HEK293 (cell line): ENCODE data around the gene ZNF80.

Experiments
- CTCF ChIA-PET: fragments of 350-600 bp; formaldehyde crosslinking; extraction: SDS; loops from one replicate; lab custom pipeline; 2021; ENCODE audit warnings: antibody characterized with exemption; lab: Yijun Ruan, JAX
- POLR2A ChIA-PET: fragments of 300-600 bp; formaldehyde crosslinking; extraction: SDS; loops from one replicate; lab custom pipeline; 2020; ENCODE audit warnings: antibody characterized with exemption, inconsistent platforms; lab: Yijun Ruan, JAX
- H3K27ac ChIP-seq: fragments of 200-500 bp; sonication (Bioruptor generic); 2 replicates; pipeline ENCODE4 v1.5.1; 2014; ENCODE audit warnings: low read depth, low read length, control low read depth, inconsistent platforms; ENCODE audit errors: extremely low read depth
- H3K36me3 ChIP-seq, 2 experiments: fragments of 200-500 bp in 1 of 2; sonication (Bioruptor generic) in 1 of 2; 1 replicate in 1 of 2; 2 replicates in 1 of 2; pipeline ENCODE4 v1.5.1; 2014 to 2017; ENCODE audit warnings: inconsistent platforms in 2 of 2, low read length in 2 of 2; ENCODE audit not compliant: control insufficient read depth in 2 of 2, insufficient read depth in 1 of 2
- H3K4me1 ChIP-seq: fragments of 200-500 bp; sonication (Bioruptor generic); 2 replicates; pipeline ENCODE4 v1.5.1; 2014; ENCODE audit warnings: mild to moderate bottlenecking, low read length, inconsistent platforms; ENCODE audit not compliant: control insufficient read depth, insufficient read depth
- H3K4me3 ChIP-seq: 2 replicates; pipeline ENCODE4 v1.5.1; 2011; ENCODE audit warnings: low read depth, mild to moderate bottlenecking, control low read depth, low read length, moderate library complexity
- H3K9me3 ChIP-seq: fragments of 200-500 bp; sonication (Bioruptor generic); 2 replicates; pipeline ENCODE4 v1.5.1; 2014; ENCODE audit warnings: low read depth, low read length, inconsistent platforms; ENCODE audit not compliant: control insufficient read depth, insufficient read depth
- MZF1 ChIP-seq: fragments of 450-650 bp; formaldehyde crosslinking; IDR thresholded peaks from 2 replicates; pipeline ENCODE4 v1.5.1; 2017; ENCODE audit warnings: missing biosample characterization, missing genetic modification characterization, borderline replicate concordance
- TCF7L2 ChIP-seq: IDR thresholded peaks from 2 replicates; pipeline ENCODE4 v1.6.1; 2011; ENCODE audit warnings: low read depth, mild to moderate bottlenecking, inconsistent platforms, low read length, moderate library complexity, borderline replicate concordance
- YY1 ChIP-seq: fragments of 450-650 bp; formaldehyde crosslinking; IDR thresholded peaks from 2 replicates; pipeline ENCODE4 v1.5.1; 2018; ENCODE audit warnings: missing biosample characterization, missing genetic modification characterization
- ZBTB11 ChIP-seq: fragments of 450-650 bp; formaldehyde crosslinking; conservative IDR thresholded peaks from 2 replicates; pipeline ENCODE4 v1.5.1; 2016; ENCODE audit warnings: low read depth, missing biosample characterization, missing genetic modification characterization
- ZNF302 ChIP-seq: fragments of 450-650 bp; formaldehyde crosslinking; IDR thresholded peaks from 2 replicates; pipeline ENCODE4 v1.5.1; 2016; ENCODE audit warnings: missing biosample characterization, missing genetic modification characterization, low read depth
- ZNF324 ChIP-seq: fragments of 450-650 bp; formaldehyde crosslinking; IDR thresholded peaks from 2 replicates; pipeline ENCODE4 v1.5.1; 2016; ENCODE audit warnings: missing biosample characterization, missing genetic modification characterization
- ZNF354C ChIP-seq: fragments of 450-650 bp; formaldehyde crosslinking; IDR thresholded peaks from 2 replicates; pipeline ENCODE4 v1.5.1; 2016; ENCODE audit warnings: missing biosample characterization, missing genetic modification characterization, low read depth, borderline replicate concordance
- ZNF394 ChIP-seq: fragments of 450-650 bp; formaldehyde crosslinking; IDR thresholded peaks from 2 replicates; pipeline ENCODE4 v1.5.1; 2016; ENCODE audit warnings: missing biosample characterization, missing genetic modification characterization, mild to moderate bottlenecking, moderate library complexity, borderline replicate concordance
- ZNF423 ChIP-seq: fragments of 450-650 bp; formaldehyde crosslinking; IDR thresholded peaks from 2 replicates; pipeline ENCODE4 v1.5.1; 2016; ENCODE audit warnings: missing biosample characterization, missing genetic modification characterization
- ZNF48 ChIP-seq: fragments of 450-650 bp; formaldehyde crosslinking; IDR thresholded peaks from 2 replicates; pipeline ENCODE4 v1.5.1; 2016; ENCODE audit warnings: missing biosample characterization, missing genetic modification characterization
- ZNF488 ChIP-seq: fragments of 450-650 bp; formaldehyde crosslinking; IDR thresholded peaks from 2 replicates; pipeline ENCODE4 v1.5.1; 2016; ENCODE audit warnings: missing biosample characterization, missing genetic modification characterization
- ZNF529 ChIP-seq: fragments of 450-650 bp; formaldehyde crosslinking; IDR thresholded peaks from 2 replicates; pipeline ENCODE4 v1.5.1; 2017; ENCODE audit warnings: missing genetic modification characterization, missing biosample characterization; ENCODE audit not compliant: insufficient replicate concordance
- ZNF561 ChIP-seq: fragments of 450-650 bp; IDR thresholded peaks from 2 replicates; pipeline ENCODE4 v1.5.1; 2018; ENCODE audit warnings: missing biosample characterization, missing genetic modification characterization, borderline replicate concordance
- ZNF624 ChIP-seq: fragments of 450-650 bp; formaldehyde crosslinking; IDR thresholded peaks from 2 replicates; pipeline ENCODE4 v1.5.1; 2017; ENCODE audit warnings: missing biosample characterization, missing genetic modification characterization
- ZNF777 ChIP-seq: fragments of 450-650 bp; formaldehyde crosslinking; IDR thresholded peaks from 2 replicates; pipeline ENCODE4 v1.5.1; 2017; ENCODE audit warnings: missing biosample characterization, missing genetic modification characterization, borderline replicate concordance
- ZSCAN23 ChIP-seq: fragments of 450-650 bp; formaldehyde crosslinking; IDR thresholded peaks from 2 replicates; pipeline ENCODE4 v1.5.1; 2016; ENCODE audit warnings: missing biosample characterization, missing genetic modification characterization
- TF ChIP-seq, protein P1 (sequence below): fragments of 450-650 bp; formaldehyde crosslinking; IDR thresholded peaks from 2 replicates; pipeline ENCODE4 v1.5.1; 2016; ENCODE audit warnings: missing biosample characterization, missing genetic modification characterization
- TF ChIP-seq, protein P2 (sequence below): fragments of 450-650 bp; formaldehyde crosslinking; IDR thresholded peaks from 2 replicates; pipeline ENCODE4 v1.5.1; 2016; ENCODE audit warnings: missing biosample characterization, missing genetic modification characterization
- TF ChIP-seq, protein P3 (sequence below): fragments of 450-650 bp; formaldehyde crosslinking; conservative IDR thresholded peaks from 2 replicates; pipeline ENCODE4 v1.5.1; 2016; ENCODE audit warnings: low read depth, missing biosample characterization, missing genetic modification characterization
- TF ChIP-seq, protein P4 (sequence below): fragments of 450-650 bp; formaldehyde crosslinking; IDR thresholded peaks from 2 replicates; pipeline ENCODE4 v1.5.1; 2016; ENCODE audit warnings: missing biosample characterization, missing genetic modification characterization, borderline replicate concordance

Gene ZNF80

GRCh38 chr3:114223143-114223542 is 14.2 kb downstream of the ZNF80 start:
- Histone ChIP-seq H3K4me1 (no peaks in the 10 kb centered on the region), H3K36me3 (no peaks in the 10 kb centered on the region), H3K4me3 (no peak overlapping the region), H3K27ac (no peak overlapping the region), H3K9me3 (no peaks in the 10 kb centered on the region)
- TF ChIP-seq, protein P1, sequence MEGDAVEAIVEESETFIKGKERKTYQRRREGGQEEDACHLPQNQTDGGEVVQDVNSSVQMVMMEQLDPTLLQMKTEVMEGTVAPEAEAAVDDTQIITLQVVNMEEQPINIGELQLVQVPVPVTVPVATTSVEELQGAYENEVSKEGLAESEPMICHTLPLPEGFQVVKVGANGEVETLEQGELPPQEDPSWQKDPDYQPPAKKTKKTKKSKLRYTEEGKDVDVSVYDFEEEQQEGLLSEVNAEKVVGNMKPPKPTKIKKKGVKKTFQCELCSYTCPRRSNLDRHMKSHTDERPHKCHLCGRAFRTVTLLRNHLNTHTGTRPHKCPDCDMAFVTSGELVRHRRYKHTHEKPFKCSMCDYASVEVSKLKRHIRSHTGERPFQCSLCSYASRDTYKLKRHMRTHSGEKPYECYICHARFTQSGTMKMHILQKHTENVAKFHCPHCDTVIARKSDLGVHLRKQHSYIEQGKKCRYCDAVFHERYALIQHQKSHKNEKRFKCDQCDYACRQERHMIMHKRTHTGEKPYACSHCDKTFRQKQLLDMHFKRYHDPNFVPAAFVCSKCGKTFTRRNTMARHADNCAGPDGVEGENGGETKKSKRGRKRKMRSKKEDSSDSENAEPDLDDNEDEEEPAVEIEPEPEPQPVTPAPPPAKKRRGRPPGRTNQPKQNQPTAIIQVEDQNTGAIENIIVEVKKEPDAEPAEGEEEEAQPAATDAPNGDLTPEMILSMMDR (tag by site-specific recombination) = no peak
- TF ChIP-seq ZNF529 (tag by site-specific recombination) = no peak
- TF ChIP-seq MZF1 (tag by site-specific recombination) = no peak
- TF ChIP-seq, protein P2, sequence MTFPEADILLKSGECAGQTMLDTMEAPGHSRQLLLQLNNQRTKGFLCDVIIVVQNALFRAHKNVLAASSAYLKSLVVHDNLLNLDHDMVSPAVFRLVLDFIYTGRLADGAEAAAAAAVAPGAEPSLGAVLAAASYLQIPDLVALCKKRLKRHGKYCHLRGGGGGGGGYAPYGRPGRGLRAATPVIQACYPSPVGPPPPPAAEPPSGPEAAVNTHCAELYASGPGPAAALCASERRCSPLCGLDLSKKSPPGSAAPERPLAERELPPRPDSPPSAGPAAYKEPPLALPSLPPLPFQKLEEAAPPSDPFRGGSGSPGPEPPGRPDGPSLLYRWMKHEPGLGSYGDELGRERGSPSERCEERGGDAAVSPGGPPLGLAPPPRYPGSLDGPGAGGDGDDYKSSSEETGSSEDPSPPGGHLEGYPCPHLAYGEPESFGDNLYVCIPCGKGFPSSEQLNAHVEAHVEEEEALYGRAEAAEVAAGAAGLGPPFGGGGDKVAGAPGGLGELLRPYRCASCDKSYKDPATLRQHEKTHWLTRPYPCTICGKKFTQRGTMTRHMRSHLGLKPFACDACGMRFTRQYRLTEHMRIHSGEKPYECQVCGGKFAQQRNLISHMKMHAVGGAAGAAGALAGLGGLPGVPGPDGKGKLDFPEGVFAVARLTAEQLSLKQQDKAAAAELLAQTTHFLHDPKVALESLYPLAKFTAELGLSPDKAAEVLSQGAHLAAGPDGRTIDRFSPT = no peak
- TF ChIP-seq ZBTB11 (tag by site-specific recombination) = no peak
- TF ChIP-seq ZNF777 (tag by site-specific recombination) = no peak
- no peak for TF ChIP-seq ZNF624 (tag by site-specific recombination)
- TF ChIP-seq TCF7L2 = no peak
- no peak for TF ChIP-seq ZSCAN23
- no peak for TF ChIP-seq ZNF324
- TF ChIP-seq ZNF561 (tag by site-specific recombination) = no peak
- no peak for TF ChIP-seq ZNF302 (tag by site-specific recombination)
- TF ChIP-seq YY1 = no peak
- TF ChIP-seq, protein P3, sequence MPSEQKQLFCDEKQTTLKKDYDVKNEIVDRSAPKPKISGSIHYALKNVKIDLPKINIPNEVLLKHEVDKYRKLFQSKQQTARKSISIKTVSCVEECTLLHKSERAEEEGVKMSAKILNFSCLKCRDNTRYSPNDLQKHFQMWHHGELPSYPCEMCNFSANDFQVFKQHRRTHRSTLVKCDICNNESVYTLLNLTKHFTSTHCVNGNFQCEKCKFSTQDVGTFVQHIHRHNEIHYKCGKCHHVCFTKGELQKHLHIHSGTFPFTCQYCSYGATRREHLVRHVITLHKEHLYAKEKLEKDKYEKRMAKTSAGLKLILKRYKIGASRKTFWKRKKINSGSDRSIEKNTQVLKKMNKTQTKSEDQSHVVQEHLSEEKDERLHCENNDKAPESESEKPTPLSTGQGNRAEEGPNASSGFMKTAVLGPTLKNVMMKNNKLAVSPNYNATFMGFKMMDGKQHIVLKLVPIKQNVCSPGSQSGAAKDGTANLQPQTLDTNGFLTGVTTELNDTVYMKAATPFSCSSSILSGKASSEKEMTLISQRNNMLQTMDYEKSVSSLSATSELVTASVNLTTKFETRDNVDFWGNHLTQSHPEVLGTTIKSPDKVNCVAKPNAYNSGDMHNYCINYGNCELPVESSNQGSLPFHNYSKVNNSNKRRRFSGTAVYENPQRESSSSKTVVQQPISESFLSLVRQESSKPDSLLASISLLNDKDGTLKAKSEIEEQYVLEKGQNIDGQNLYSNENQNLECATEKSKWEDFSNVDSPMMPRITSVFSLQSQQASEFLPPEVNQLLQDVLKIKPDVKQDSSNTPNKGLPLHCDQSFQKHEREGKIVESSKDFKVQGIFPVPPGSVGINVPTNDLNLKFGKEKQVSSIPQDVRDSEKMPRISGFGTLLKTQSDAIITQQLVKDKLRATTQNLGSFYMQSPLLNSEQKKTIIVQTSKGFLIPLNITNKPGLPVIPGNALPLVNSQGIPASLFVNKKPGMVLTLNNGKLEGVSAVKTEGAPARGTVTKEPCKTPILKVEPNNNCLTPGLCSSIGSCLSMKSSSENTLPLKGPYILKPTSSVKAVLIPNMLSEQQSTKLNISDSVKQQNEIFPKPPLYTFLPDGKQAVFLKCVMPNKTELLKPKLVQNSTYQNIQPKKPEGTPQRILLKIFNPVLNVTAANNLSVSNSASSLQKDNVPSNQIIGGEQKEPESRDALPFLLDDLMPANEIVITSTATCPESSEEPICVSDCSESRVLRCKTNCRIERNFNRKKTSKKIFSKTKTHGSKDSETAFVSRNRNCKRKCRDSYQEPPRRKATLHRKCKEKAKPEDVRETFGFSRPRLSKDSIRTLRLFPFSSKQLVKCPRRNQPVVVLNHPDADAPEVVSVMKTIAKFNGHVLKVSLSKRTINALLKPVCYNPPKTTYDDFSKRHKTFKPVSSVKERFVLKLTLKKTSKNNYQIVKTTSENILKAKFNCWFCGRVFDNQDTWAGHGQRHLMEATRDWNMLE (tag by site-specific recombination) = no peak
- TF ChIP-seq, protein P4, sequence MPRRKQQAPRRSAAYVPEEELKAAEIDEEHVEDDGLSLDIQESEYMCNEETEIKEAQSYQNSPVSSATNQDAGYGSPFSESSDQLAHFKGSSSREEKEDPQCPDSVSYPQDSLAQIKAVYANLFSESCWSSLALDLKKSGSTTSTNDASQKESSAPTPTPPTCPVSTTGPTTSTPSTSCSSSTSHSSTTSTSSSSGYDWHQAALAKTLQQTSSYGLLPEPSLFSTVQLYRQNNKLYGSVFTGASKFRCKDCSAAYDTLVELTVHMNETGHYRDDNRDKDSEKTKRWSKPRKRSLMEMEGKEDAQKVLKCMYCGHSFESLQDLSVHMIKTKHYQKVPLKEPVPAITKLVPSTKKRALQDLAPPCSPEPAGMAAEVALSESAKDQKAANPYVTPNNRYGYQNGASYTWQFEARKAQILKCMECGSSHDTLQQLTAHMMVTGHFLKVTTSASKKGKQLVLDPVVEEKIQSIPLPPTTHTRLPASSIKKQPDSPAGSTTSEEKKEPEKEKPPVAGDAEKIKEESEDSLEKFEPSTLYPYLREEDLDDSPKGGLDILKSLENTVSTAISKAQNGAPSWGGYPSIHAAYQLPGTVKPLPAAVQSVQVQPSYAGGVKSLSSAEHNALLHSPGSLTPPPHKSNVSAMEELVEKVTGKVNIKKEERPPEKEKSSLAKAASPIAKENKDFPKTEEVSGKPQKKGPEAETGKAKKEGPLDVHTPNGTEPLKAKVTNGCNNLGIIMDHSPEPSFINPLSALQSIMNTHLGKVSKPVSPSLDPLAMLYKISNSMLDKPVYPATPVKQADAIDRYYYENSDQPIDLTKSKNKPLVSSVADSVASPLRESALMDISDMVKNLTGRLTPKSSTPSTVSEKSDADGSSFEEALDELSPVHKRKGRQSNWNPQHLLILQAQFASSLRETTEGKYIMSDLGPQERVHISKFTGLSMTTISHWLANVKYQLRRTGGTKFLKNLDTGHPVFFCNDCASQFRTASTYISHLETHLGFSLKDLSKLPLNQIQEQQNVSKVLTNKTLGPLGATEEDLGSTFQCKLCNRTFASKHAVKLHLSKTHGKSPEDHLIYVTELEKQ (tag by site-specific recombination) = no peak
- no peak for TF ChIP-seq ZNF423 (tag by site-specific recombination)
- no peak for TF ChIP-seq ZNF48
- TF ChIP-seq ZNF354C (tag by site-specific recombination) = no peak
- no peak for TF ChIP-seq ZNF394 (tag by site-specific recombination)
- no peak for TF ChIP-seq ZNF488 (tag by site-specific recombination)
- ChIA-PET POLR2A (no interaction called here), CTCF (interaction anchor here (0.7 kb wide), 1 partner anchor 29 kb away, joined by 3 read pairs; no protein-coding TSS in a partner anchor)
